Gastrocnemius medialis (tissue), 4 donors: Measurements from ENCODE around the gene CFD.

Experiments used
- POLR2A ChIP-seq, 2 donors: fragments of 450-650 bp; IDR thresholded peaks; one replicate each; pipeline ENCODE4 v1.6.1; 2017; ENCODE audit warnings: antibody characterized with exemption in 2 of 2, mild to moderate bottlenecking in 2 of 2, moderate library complexity in 2 of 2
- TF ChIP-seq, protein P1 (sequence below), 5 experiments: fragments of 450-650 bp in 3 of 5; fragments of 200-600 bp in 2 of 5; sonication (generic) in 2 of 5; IDR thresholded peaks in 4 of 5; conservative IDR thresholded peaks in 1 of 5; 1 replicate in 4 of 5; 2 replicates in 1 of 5; pipeline ENCODE4 v1.5.1; 2016 to 2019; ENCODE audit warnings: antibody characterized with exemption in 5 of 5, mild to moderate bottlenecking in 3 of 5, moderate library complexity in 3 of 5

DNA sequence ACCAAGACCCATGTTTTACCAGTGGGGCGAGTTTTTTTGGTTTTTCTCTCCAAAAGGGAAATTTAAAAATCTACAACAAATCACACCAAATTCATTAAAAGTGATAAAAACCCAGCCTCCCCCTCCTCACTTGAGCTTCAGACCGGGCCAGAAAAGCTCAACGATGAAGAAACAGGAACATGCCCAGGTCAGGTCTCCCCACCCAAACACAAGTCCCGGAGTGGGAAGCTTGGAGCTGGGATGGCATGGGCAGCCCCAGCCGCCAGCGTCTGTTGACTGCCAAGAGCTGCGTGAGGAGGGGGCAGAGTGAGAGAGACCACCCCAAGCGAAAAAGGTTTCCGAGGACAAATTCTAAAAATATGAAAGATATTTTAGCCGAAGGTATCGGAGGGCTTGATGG, 37.5 kb downstream of the CFD start:
- TF ChIP-seq POLR2A (IDR thresholded peaks at IDR 0.05), result no peak
- TF ChIP-seq, protein P1, sequence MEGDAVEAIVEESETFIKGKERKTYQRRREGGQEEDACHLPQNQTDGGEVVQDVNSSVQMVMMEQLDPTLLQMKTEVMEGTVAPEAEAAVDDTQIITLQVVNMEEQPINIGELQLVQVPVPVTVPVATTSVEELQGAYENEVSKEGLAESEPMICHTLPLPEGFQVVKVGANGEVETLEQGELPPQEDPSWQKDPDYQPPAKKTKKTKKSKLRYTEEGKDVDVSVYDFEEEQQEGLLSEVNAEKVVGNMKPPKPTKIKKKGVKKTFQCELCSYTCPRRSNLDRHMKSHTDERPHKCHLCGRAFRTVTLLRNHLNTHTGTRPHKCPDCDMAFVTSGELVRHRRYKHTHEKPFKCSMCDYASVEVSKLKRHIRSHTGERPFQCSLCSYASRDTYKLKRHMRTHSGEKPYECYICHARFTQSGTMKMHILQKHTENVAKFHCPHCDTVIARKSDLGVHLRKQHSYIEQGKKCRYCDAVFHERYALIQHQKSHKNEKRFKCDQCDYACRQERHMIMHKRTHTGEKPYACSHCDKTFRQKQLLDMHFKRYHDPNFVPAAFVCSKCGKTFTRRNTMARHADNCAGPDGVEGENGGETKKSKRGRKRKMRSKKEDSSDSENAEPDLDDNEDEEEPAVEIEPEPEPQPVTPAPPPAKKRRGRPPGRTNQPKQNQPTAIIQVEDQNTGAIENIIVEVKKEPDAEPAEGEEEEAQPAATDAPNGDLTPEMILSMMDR (IDR thresholded peaks at IDR 0.05 in 4 of 5, conservative IDR thresholded peaks at IDR 0.05 in 1 of 5), result no peak
